ENCODE data around the gene ZDHHC21. TPM values are rescaled to one million over a fixed set of nuclear protein-coding genes. Genes with fewer than 3 reads are reported as not detected.

Gene ZDHHC21
- polyA plus RNA-seq, 2 of the 4 experiments (the other 2 are of a cell fraction): 3.7 to 9.1 TPM

DNA sequence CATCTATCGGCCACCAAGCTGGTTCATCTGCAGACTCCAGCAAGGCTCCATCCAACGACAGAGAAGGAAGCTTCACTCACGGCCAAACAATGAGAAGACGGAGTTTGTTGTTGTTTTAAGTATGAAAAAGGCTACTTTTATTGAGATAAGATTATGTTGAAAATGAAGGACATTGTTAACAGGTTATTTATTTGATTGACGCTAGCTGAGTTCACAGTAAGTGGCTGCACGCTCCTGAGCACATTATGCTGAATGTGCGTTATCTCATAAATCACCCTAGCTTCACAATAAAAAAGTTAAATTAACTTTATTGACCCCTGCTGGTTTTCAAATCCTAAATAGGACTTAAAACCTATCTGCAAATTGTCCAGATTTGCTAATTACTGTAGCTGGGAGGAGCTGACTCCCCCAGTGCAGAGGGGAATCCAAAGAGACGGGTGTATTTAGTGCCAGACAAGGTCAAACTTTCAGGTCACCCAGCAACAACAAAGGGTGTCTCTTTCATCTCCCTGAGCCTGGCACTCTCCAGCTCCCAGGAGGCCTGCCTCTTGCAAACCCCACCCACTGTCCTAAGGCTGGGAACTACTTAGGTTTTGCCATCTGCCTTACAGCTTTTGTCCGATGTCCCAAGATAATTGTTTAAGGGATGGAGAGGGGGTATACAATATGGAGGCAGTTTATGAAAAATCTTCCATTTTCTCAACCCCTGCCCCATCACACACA, 129.2 kb downstream of the ZDHHC21 start:
- no peaks in the 10 kb centered on the region for H3K9me3 ChIP-seq
- ChIA-PET CTCF (interaction anchor here (0.6 kb wide), 1 partner anchor 793 kb away, joined by 3 read pairs; no protein-coding TSS in a partner anchor), POLR2A (no interaction called here)
- 79% methylated on average over 9 of the region's 9 CpGs for WGBS (ENCODE audit: missing lambda C conversion rate)
- H3K27ac ChIP-seq: no peak overlapping the region
- TF ChIP-seq FOSB (CRISPR knock-in tag; IDR thresholded peaks at IDR 0.05): no peak
- peak; percentile 85 for TF ChIP-seq MAFK (IDR thresholded peaks at IDR 0.05; ENCODE audit: partially characterized antibody)
- TF ChIP-seq CTCF (IDR thresholded peaks at IDR 0.05): no peak
- FAIRE-seq (no peak), ATAC-seq (no peak), DNase-seq (ENCODE audit: low read depth in 1 of 2, low spot score in 1 of 2) (no peak)
- H3K4me3 ChIP-seq: no peak overlapping the region
- H3K4me2 ChIP-seq: no peak overlapping the region
- no peaks in the 10 kb centered on the region for H3K4me1 ChIP-seq

GRCh38 chr9:14561929-14562405, 131.3 kb downstream of the ZDHHC21 start:
- ChIA-PET CTCF (no interaction called here), POLR2A (no interaction called here)
- no peak overlapping the region for H3K27ac ChIP-seq
- no peak for ATAC-seq
- no peak overlapping the region for H3K4me2 ChIP-seq
- no peak overlapping the region for H3K4me3 ChIP-seq
- TF ChIP-seq EHMT2 (IDR thresholded peaks at IDR 0.05; ENCODE audit: low read depth): no peak
- no peak for TF ChIP-seq JUNB (IDR thresholded peaks at IDR 0.05)
- TF ChIP-seq FOSB (CRISPR knock-in tag; IDR thresholded peaks at IDR 0.05): no peak
- no peak for TF ChIP-seq HOXA7 (CRISPR knock-in tag; IDR thresholded peaks at IDR 0.05)
- TF ChIP-seq KDM5A (IDR thresholded peaks at IDR 0.05): no peak
- no peak for TF ChIP-seq CBX2 (IDR thresholded peaks at IDR 0.05; ENCODE audit: borderline replicate concordance, low read depth)
- TF ChIP-seq REST (IDR thresholded peaks at IDR 0.05): no peak
- TF ChIP-seq, protein P1, sequence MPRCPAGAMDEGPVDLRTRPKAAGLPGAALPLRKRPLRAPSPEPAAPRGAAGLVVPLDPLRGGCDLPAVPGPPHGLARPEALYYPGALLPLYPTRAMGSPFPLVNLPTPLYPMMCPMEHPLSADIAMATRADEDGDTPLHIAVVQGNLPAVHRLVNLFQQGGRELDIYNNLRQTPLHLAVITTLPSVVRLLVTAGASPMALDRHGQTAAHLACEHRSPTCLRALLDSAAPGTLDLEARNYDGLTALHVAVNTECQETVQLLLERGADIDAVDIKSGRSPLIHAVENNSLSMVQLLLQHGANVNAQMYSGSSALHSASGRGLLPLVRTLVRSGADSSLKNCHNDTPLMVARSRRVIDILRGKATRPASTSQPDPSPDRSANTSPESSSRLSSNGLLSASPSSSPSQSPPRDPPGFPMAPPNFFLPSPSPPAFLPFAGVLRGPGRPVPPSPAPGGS (IDR thresholded peaks at IDR 0.05): no peak
- TF ChIP-seq SREBF2 (IDR thresholded peaks at IDR 0.05): no peak
- TF ChIP-seq, protein P2, sequence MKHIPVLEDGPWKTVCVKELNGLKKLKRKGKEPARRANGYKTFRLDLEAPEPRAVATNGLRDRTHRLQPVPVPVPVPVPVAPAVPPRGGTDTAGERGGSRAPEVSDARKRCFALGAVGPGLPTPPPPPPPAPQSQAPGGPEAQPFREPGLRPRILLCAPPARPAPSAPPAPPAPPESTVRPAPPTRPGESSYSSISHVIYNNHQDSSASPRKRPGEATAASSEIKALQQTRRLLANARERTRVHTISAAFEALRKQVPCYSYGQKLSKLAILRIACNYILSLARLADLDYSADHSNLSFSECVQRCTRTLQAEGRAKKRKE (CRISPR knock-in tag; IDR thresholded peaks at IDR 0.05; ENCODE audit: low read depth): no peak
- no peak for TF ChIP-seq GATA3 (IDR thresholded peaks at IDR 0.05; ENCODE audit: borderline replicate concordance)
- no peak for TF ChIP-seq JUN (IDR thresholded peaks at IDR 0.05)
- FAIRE-seq: no peak
- H3K4me1 ChIP-seq: no peaks in the 10 kb centered on the region
- WGBS (ENCODE audit: missing lambda C conversion rate): 55% methylated on average over 9 of the region's 9 CpGs
- no peaks in the 10 kb centered on the region for H3K9me3 ChIP-seq
- DNase-seq (ENCODE audit: low read depth in 1 of 2, low spot score in 1 of 2): no peak

Other genes starting within 250 kb of the ZDHHC21 start
- not detected in 2 replicates for gene CER1, start 29.3 kb upstream of the ZDHHC21 start, polyA plus RNA-seq (2011; rRNA removed)
- not detected in 3 replicates for gene CER1, start 29.3 kb upstream of the ZDHHC21 start, polyA plus RNA-seq (2017; fragmentation: RNase III; extraction: RNeasy Plus Mini Kit Qiagen cat#74134 plus additional on column Dnase treatment)
- not detected in 2 replicates for gene FREM1, start 217.0 kb upstream of the ZDHHC21 start, polyA plus RNA-seq (2011; rRNA removed)
- gene FREM1, start 217.0 kb upstream of the ZDHHC21 start, polyA plus RNA-seq (2017; fragmentation: RNase III; extraction: RNeasy Plus Mini Kit Qiagen cat#74134 plus additional on column Dnase treatment): not detected in 3 replicates

Measured in A549 (cell line).